GM10266 (cell line): ENCODE data around the gene NUBP2.

Source experiments
- DNase-seq: peaks from one replicate; pipeline ENCODE4 v3.0.0; 2012; ENCODE audit errors: extremely low spot score
- TF ChIP-seq, protein P1 (sequence below): IDR thresholded peaks from 2 replicates; pipeline ENCODE4 v1.5.1; 2012; ENCODE audit warnings: mild to moderate bottlenecking, low read depth; ENCODE audit not compliant: control insufficient read depth, insufficient read depth; ENCODE audit errors: missing control alignments

NUBP2 gene

DNA sequence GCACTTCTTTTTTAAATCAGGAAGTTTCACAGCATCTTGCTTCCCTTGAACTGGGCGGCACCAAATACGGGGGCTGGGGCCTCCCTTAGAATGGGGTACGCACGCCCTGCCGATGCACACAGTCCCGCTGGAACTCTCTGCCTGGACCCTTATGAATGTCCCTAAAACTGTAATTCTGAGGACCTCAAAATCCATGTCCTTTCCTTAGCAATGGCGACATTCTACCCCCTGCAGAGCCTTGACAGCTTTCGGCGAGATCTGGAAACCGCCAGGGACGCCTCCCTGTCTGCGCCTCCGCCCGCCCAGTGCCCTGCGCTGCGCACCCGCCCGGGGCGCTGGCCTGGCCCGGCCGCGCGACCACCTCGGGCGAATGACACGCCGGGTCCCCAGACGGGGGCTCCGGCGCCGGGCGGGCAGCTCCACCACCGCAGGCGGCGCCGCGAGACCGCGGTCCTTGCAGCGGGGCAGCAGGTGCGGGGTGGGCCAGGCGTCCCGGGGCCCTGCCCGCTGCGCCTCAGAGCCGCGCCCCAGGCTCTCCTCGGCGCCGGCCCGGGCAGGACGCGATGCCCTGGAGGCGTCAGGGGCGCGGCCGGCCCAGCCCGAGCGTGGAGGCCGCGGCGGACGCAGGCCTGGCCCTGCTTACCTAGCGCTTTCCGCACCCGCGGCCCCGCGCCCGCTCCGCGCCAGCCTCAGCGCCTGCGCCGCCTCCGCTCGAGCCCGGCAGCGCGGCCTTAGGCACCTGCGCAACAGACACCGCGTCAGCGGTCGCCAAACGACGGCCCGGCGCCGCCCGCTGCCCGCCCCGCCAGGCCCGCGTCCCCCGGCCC is 43.3 kb downstream of the NUBP2 start:
- DNase-seq: peak; percentile 94
- TF ChIP-seq, protein P1, sequence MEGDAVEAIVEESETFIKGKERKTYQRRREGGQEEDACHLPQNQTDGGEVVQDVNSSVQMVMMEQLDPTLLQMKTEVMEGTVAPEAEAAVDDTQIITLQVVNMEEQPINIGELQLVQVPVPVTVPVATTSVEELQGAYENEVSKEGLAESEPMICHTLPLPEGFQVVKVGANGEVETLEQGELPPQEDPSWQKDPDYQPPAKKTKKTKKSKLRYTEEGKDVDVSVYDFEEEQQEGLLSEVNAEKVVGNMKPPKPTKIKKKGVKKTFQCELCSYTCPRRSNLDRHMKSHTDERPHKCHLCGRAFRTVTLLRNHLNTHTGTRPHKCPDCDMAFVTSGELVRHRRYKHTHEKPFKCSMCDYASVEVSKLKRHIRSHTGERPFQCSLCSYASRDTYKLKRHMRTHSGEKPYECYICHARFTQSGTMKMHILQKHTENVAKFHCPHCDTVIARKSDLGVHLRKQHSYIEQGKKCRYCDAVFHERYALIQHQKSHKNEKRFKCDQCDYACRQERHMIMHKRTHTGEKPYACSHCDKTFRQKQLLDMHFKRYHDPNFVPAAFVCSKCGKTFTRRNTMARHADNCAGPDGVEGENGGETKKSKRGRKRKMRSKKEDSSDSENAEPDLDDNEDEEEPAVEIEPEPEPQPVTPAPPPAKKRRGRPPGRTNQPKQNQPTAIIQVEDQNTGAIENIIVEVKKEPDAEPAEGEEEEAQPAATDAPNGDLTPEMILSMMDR: no peak

- TF ChIP-seq, protein P1: no peak
- peak; percentile 100 for DNase-seq
Observed at GRCh38 chr16:1826691-1827573, 44.2 kb downstream of the NUBP2 start, which contains the start of the genes FAHD1 and HAGH. TSS of gene FAHD1 (plus strand) at chr16:1827206. CDS start at chr16:1827239, 33 bp downstream. TSS of gene HAGH (minus strand) at chr16:1826825. CDS start at chr16:1826787, 38 bp downstream.

- TF ChIP-seq, protein P1: no peak
- DNase-seq: no peak
Observed at GRCh38 chr16:1828645-1829410, 46.1 kb downstream of the NUBP2 start.

- no peak for DNase-seq
- TF ChIP-seq, protein P1: no peak
Observed at GRCh38 chr16:1830213-1830612, 47.5 kb downstream of the NUBP2 start.

GRCh38 chr16:1831186-1832075 is 48.7 kb downstream of the NUBP2 start:
- DNase-seq: no peak
- TF ChIP-seq, protein P1: no peak

DNA sequence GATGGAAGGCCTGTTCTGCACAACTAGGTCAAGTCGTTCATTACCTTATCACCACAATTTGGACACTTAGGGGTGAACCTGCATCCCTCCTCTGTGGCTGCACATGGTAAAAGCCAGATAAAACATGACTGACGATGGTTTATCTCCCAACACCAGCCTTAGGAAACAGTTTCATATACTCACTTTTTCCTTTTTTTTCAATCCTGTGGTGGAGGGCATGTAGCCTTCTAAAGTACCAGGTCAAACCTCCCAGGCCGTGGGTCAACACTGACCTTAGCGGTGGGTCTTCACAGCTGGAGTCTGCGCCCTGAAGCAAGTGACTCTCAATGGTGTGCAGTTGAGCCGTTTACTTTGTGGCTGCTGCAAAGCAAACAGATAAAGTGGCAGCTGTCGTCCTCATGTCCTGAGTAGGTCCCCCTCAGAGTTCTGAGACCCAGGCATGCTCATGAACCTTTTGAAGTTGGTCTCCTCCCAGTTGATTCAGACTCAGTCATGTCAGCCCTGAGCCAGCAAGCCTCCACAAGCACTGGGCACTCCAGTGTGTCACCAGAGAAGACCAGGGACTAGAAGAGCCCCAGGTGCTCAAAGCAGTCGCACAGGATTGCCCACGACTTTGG is 50.2 kb downstream of the NUBP2 start:
- no peak for DNase-seq
- TF ChIP-seq, protein P1: no peak
